Activated T-cell treated with anti-CD3 and anti-CD28 coated beads, Interleukin-2, amount 50 U/mL, for 1 hour (primary cell): ENCODE data around the gene TTC7B.
A peak's percentile ranks its signal among the peaks of the same experiment; 100 is the strongest.
"Not testable (repeated sequence)": the region's sequence is repeated elsewhere in the genome, so short reads cannot be mapped to it uniquely, and the experiment has no call there.

ENCODE experiments used
- DNase-seq: peaks from one replicate; pipeline ENCODE4 v3.0.0-alpha.2; 2020

TTC7B gene

GRCh38 chr14:90815822-90816662 is at the start of gene TTC7B:
Gene TTC7B (minus strand): TSS chr14:90816430. CDS start chr14:90816295, 135 bp downstream.
- peak; percentile 57 for DNase-seq

GRCh38 chr14:90864741-90865140 is 48.5 kb upstream of the TTC7B start:
- DNase-seq: no peak

- DNase-seq: no peak
Measured at GRCh38 chr14:90858511-90858910, 42.3 kb upstream of the TTC7B start.

GRCh38 chr14:90857866-90858265 is 41.6 kb upstream of the TTC7B start:
- no peak for DNase-seq

GRCh38 chr14:90856115-90856514 is 39.9 kb upstream of the TTC7B start:
- DNase-seq: not testable (repeated sequence)

GRCh38 chr14:90853116-90853515 is 36.9 kb upstream of the TTC7B start:
- no peak for DNase-seq

- DNase-seq: no peak
Measured at GRCh38 chr14:90851327-90852036, 35.3 kb upstream of the TTC7B start.

- DNase-seq: no peak
Measured at GRCh38 chr14:90850487-90850886, 34.3 kb upstream of the TTC7B start.

GRCh38 chr14:90849787-90850444 is 33.7 kb upstream of the TTC7B start:
- no peak for DNase-seq

GRCh38 chr14:90848944-90849731 is 32.9 kb upstream of the TTC7B start:
- DNase-seq: no peak

GRCh38 chr14:90846511-90846910 is 30.3 kb upstream of the TTC7B start:
- no peak for DNase-seq

GRCh38 chr14:90844321-90844720 is 28.1 kb upstream of the TTC7B start:
- DNase-seq: no peak

- no peak for DNase-seq
Measured at GRCh38 chr14:90842726-90843125, 26.5 kb upstream of the TTC7B start.

GRCh38 chr14:90840667-90841066 is 24.4 kb upstream of the TTC7B start:
- not testable (repeated sequence) for DNase-seq

- no peak for DNase-seq
Measured at GRCh38 chr14:90839889-90840266, 23.6 kb upstream of the TTC7B start.

GRCh38 chr14:90839024-90839888 is 23.0 kb upstream of the TTC7B start:
- no peak for DNase-seq

GRCh38 chr14:90838531-90838930 is 22.3 kb upstream of the TTC7B start:
- not testable (repeated sequence) for DNase-seq

GRCh38 chr14:90837355-90837754 is 21.1 kb upstream of the TTC7B start:
- no peak for DNase-seq

- no peak for DNase-seq
Measured at GRCh38 chr14:90836692-90837063, 20.4 kb upstream of the TTC7B start.

- DNase-seq: no peak
Measured at GRCh38 chr14:90831821-90832220, 15.6 kb upstream of the TTC7B start.

- no peak for DNase-seq
Measured at GRCh38 chr14:90830931-90831701, 14.9 kb upstream of the TTC7B start.
